ENCODE results near the gene PRKACB.

DNA sequence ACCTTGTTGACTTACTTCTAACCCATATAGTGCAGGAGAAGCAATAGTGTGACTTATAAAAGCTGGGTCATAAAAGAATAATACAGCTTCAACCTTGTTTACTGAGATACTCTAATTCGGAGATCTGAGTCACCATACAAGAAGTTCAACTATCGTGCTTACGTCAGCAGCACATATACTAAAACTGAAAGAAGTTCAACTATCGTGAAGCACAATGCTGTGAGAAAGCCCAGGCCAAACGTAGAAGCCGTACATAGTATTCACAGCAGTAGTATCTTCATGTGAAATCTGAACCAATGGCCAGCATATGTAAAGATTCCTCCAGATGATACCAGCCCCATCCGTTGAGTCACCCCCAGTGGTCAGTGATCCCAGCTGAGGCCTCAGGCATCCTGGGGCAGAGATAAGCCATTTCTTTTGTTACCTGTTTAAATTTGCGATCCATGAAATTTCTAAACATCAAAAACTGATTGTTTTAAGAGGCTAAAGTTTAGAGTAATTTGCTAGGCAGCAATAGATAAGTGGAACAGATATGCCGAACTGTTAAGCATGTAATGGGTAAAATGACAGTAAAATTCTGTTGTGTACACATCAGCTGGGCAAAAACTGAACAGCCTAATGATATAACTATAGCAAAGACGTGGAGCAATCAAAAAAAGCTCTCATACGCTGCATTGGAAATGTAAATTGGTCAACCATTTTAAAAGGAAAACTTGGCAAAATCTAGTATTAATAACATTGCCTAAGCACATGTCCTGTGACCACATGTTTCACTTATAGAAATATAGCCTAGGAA, 103.6 kb downstream of the PRKACB start:
- TF ChIP-seq POLR2A (IDR thresholded peaks at IDR 0.05; ENCODE audit: low read length) (no peak), GATA1 (IDR thresholded peaks at IDR 0.05; ENCODE audit: low read depth, low read length) (no peak)
